ENCODE measurements around the gene AK8. TPM values are rescaled to one million over a fixed set of nuclear protein-coding genes. Genes with fewer than 3 reads are reported as not detected.

Gene AK8
- total RNA-seq, 4 donors from 2014 or later = 0.27 to 1.3 TPM; not detected in 2

- in situ Hi-C loops (cut with MboI; ENCODE audit: low pct_ligation_motif_present in 1 of 4, low pct_unique_long_range_greater_than_20kb in 1 of 4, low sequenced_read_pairs in 3 of 4) (no loop called here), intact Hi-C loops (cut with DNase I; ENCODE audit: low total_unique reads) (no loop called here)
- Histone ChIP-seq H3K27ac (no peak overlapping the region), H3K9me3 (no peaks in the 10 kb centered on the region), H3K4me1 (peaks cover 0 to 7% (median 0%) of the 10 kb centered on the region in 4 donors), H3K4me3 (no peak overlapping the region), H3K27me3 (no peaks in the 10 kb centered on the region), H3K36me3 (no peaks in the 10 kb centered on the region)
- no peak for TF ChIP-seq EP300 (IDR thresholded peaks at IDR 0.05; ENCODE audit: low read depth)
- no peak for TF ChIP-seq POLR2AphosphoS5 (IDR thresholded peaks at IDR 0.05)
- TF ChIP-seq POLR2A (IDR thresholded peaks at IDR 0.05) = no peak
- TF ChIP-seq, protein P1, sequence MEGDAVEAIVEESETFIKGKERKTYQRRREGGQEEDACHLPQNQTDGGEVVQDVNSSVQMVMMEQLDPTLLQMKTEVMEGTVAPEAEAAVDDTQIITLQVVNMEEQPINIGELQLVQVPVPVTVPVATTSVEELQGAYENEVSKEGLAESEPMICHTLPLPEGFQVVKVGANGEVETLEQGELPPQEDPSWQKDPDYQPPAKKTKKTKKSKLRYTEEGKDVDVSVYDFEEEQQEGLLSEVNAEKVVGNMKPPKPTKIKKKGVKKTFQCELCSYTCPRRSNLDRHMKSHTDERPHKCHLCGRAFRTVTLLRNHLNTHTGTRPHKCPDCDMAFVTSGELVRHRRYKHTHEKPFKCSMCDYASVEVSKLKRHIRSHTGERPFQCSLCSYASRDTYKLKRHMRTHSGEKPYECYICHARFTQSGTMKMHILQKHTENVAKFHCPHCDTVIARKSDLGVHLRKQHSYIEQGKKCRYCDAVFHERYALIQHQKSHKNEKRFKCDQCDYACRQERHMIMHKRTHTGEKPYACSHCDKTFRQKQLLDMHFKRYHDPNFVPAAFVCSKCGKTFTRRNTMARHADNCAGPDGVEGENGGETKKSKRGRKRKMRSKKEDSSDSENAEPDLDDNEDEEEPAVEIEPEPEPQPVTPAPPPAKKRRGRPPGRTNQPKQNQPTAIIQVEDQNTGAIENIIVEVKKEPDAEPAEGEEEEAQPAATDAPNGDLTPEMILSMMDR (IDR thresholded peaks at IDR 0.05) = no peak
- DNase-seq = no peak
- WGBS, 2 donors (ENCODE audit: low coverage in 1 of 2) = 85% methylated on average over 4 of the region's 5 CpGs; no CpG with 5 or more reads in 1 of the 2 donors
Measured at GRCh38 chr9:132728071-132728470, 150.0 kb downstream of the AK8 start.

DNA sequence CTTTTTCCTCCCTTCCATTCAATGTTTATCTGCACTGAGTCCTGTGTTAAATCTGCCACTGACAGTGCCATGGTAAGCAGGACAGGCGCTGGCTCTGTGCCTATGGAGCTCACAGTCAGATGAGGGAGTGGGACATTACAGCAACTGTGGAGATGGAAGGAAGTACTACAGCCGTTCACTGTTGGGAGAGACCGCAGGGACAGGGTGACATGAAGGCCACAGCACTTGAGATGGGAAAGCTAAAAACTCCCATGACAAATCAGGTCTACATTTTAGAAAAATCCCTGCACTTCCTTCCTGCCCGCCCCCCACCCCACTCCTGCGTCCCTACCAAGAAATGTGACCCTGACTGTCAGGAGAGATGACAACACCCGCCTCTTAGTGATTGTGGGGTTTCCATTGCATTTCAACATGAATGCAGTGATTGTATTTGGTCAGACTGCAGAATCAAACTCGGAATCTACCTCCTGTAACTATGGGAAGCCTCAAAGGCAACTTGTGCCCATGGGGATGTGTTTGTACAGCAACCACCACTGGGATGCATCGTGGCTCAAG, 151.4 kb downstream of the AK8 start:
- H3K4me3 ChIP-seq = no peak overlapping the region
- 71 to 77% methylated on average over 4 to 8 of the region's 8 CpGs for WGBS, 2 donors (ENCODE audit: low coverage in 1 of 2)
- intact Hi-C loops (cut with DNase I; ENCODE audit: low total_unique reads) = no loop called here

GRCh38 chr9:132725306-132725705, 152.8 kb downstream of the AK8 start:
- WGBS, 2 donors (ENCODE audit: low coverage in 1 of 2) = 81 to 94% methylated on average over 3 to 12 of the region's 13 CpGs

More for the DNA sequence above, 151.4 kb downstream of the AK8 start:
- in situ Hi-C loops (cut with MboI; ENCODE audit: low pct_ligation_motif_present in 1 of 4, low pct_unique_long_range_greater_than_20kb in 1 of 4, low sequenced_read_pairs in 3 of 4) = no loop called here
- Histone ChIP-seq H3K27ac (no peak overlapping the region), H3K9me3 (no peaks in the 10 kb centered on the region), H3K27me3 (no peaks in the 10 kb centered on the region), H3K36me3 (no peaks in the 10 kb centered on the region), H3K4me1 (peaks cover 0 to 4% (median 0%) of the 10 kb centered on the region in 4 donors)
- no peak for TF ChIP-seq EP300 (IDR thresholded peaks at IDR 0.05; ENCODE audit: low read depth)
- no peak for TF ChIP-seq POLR2A (IDR thresholded peaks at IDR 0.05)
- TF ChIP-seq, protein P1 (IDR thresholded peaks at IDR 0.05) = no peak
- TF ChIP-seq POLR2AphosphoS5 (IDR thresholded peaks at IDR 0.05) = no peak
- DNase-seq = no peak

GRCh38 chr9:132723809-132724208, 154.3 kb downstream of the AK8 start:
- in situ Hi-C loops (cut with MboI; ENCODE audit: low pct_ligation_motif_present in 1 of 4, low pct_unique_long_range_greater_than_20kb in 1 of 4, low sequenced_read_pairs in 3 of 4) = no loop called here
- intact Hi-C loops (cut with DNase I; ENCODE audit: low total_unique reads) = no loop called here
- Histone ChIP-seq H3K36me3 (no peaks in the 10 kb centered on the region), H3K9me3 (no peaks in the 10 kb centered on the region), H3K27ac (no peak overlapping the region), H3K27me3 (peaks cover 11% of the 10 kb centered on the region), H3K4me3 (no peak overlapping the region), H3K4me1 (no peaks in the 10 kb centered on the region)
- no peak for DNase-seq
- 71 to 93% methylated on average over 1 to 3 of the region's 4 CpGs for WGBS, 2 donors (ENCODE audit: low coverage in 1 of 2)
- TF ChIP-seq POLR2A (IDR thresholded peaks at IDR 0.05) (no peak), POLR2AphosphoS5 (IDR thresholded peaks at IDR 0.05) (no peak), EP300 (IDR thresholded peaks at IDR 0.05; ENCODE audit: low read depth) (no peak)
- TF ChIP-seq, protein P1 (IDR thresholded peaks at IDR 0.05) = no peak

More at GRCh38 chr9:132725306-132725705, 152.8 kb downstream of the AK8 start:
- DNase-seq = no peak
- Histone ChIP-seq H3K27ac (no peak overlapping the region), H3K4me3 (no peak overlapping the region), H3K36me3 (no peaks in the 10 kb centered on the region), H3K4me1 (no peaks in the 10 kb centered on the region), H3K9me3 (no peaks in the 10 kb centered on the region), H3K27me3 (no peaks in the 10 kb centered on the region)
- TF ChIP-seq POLR2AphosphoS5 (IDR thresholded peaks at IDR 0.05) (no peak), EP300 (IDR thresholded peaks at IDR 0.05; ENCODE audit: low read depth) (no peak), POLR2A (IDR thresholded peaks at IDR 0.05) (no peak)
- TF ChIP-seq, protein P1 (IDR thresholded peaks at IDR 0.05) = no peak
- intact Hi-C loops (cut with DNase I; ENCODE audit: low total_unique reads) = no loop called here
- in situ Hi-C loops (cut with MboI; ENCODE audit: low pct_ligation_motif_present in 1 of 4, low pct_unique_long_range_greater_than_20kb in 1 of 4, low sequenced_read_pairs in 3 of 4) = no loop called here

All from transverse colon (tissue), 4 donors.